GM12892 (cell line): ENCODE results near the gene MRAP.

Experiments
- POLR2A ChIP-seq: IDR thresholded peaks from 2 replicates; pipeline ENCODE4 v1.6.1; 2011; ENCODE audit warnings: low read depth, low read length, control low read depth
- POLR2AphosphoS5 ChIP-seq: IDR thresholded peaks from 2 replicates; pipeline ENCODE4 v1.6.1; 2011; ENCODE audit warnings: low read depth, low read length, control low read depth
- TAF1 ChIP-seq: IDR thresholded peaks from 2 replicates; pipeline ENCODE4 v1.6.1; 2011; ENCODE audit warnings: low read depth, mild to moderate bottlenecking, control low read depth, low read length, borderline replicate concordance

- TF ChIP-seq POLR2AphosphoS5 (no peak), POLR2A (no peak), TAF1 (no peak)
Observed at GRCh38 chr21:32307706-32308105, 9.1 kb downstream of the MRAP start.
